ENCODE measurements around the gene MYO1D. TPM values are rescaled to one million over a fixed set of nuclear protein-coding genes. Genes with fewer than 3 reads are reported as not detected.

MYO1D gene
- total and polyA plus RNA-seq, 2 of the 13 experiments (the other 11 are each of a cell fraction or from before 2014, with no cell fraction given): 13.2 to 17.3 TPM

DNA sequence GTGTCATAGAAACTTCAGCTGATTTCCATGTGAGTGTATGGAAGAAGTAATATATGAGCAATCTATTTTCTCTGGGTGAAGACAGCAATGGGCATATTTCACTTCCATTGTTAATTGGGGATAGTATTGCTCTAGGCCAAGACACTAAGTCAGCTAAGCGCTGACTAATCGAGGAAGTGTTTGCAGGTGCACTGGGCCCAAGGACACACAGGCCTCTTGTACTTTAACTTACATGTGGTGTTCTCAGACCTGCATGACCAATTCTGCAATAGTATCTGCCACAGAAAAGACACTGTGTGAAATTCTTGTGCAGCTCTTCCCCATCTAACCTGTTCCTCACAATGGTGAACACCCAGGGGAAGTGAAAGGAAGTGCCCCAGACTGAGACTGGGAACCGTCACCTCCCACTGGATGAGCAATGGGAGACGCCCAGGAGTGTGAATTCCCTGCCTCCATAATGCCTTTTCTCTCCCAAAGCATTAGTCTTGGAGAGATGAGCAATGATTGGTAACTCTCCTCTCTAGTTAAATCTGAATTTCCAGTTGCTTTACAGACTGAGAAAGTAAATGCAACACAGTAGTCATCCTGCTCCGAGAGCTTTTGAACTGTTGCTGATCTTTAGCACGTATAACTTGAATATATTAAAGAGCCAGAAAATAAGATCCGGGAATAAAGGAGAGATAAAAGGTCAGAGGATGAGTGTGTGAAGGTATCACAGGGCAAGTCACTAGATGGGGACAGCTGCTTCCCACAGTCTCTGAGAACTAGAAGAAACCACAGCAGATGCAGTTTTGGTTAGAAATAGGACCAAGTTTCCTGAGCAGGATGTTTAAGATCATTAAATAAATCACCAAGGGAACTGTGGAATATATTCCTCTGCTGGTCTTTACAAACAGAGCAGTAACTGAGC is 307.5 kb downstream of the MYO1D start (continued):
- TF ChIP-seq, protein P1, sequence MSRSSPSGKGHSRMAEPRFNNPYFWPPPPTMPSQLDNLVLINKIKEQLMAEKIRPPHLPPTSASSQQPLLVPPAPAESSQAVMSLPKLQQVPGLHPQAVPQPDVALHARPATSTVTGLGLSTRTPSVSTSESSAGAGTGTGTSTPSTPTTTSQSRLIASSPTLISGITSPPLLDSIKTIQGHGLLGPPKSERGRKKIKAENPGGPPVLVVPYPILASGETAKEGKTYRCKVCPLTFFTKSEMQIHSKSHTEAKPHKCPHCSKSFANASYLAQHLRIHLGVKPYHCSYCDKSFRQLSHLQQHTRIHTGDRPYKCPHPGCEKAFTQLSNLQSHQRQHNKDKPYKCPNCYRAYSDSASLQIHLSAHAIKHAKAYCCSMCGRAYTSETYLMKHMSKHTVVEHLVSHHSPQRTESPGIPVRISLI (CRISPR knock-in tag; IDR thresholded peaks at IDR 0.05; ENCODE audit: borderline replicate concordance): no peak
- no peak for TF ChIP-seq SP1 (IDR thresholded peaks at IDR 0.05)
- TF ChIP-seq SP1 (CRISPR knock-in tag; IDR thresholded peaks at IDR 0.05): no peak
- TF ChIP-seq, protein P2, sequence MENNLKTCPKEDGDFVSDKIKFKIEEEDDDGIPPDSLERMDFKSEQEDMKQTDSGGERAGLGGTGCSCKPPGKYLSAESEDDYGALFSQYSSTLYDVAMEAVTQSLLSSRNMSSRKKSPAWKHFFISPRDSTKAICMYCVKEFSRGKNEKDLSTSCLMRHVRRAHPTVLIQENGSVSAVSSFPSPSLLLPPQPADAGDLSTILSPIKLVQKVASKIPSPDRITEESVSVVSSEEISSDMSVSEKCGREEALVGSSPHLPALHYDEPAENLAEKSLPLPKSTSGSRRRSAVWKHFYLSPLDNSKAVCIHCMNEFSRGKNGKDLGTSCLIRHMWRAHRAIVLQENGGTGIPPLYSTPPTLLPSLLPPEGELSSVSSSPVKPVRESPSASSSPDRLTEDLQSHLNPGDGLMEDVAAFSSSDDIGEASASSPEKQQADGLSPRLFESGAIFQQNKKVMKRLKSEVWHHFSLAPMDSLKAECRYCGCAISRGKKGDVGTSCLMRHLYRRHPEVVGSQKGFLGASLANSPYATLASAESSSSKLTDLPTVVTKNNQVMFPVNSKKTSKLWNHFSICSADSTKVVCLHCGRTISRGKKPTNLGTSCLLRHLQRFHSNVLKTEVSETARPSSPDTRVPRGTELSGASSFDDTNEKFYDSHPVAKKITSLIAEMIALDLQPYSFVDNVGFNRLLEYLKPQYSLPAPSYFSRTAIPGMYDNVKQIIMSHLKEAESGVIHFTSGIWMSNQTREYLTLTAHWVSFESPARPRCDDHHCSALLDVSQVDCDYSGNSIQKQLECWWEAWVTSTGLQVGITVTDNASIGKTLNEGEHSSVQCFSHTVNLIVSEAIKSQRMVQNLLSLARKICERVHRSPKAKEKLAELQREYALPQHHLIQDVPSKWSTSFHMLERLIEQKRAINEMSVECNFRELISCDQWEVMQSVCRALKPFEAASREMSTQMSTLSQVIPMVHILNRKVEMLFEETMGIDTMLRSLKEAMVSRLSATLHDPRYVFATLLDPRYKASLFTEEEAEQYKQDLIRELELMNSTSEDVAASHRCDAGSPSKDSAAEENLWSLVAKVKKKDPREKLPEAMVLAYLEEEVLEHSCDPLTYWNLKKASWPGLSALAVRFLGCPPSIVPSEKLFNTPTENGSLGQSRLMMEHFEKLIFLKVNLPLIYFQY (CRISPR knock-in tag; IDR thresholded peaks at IDR 0.05; ENCODE audit: borderline replicate concordance): no peak

DNA sequence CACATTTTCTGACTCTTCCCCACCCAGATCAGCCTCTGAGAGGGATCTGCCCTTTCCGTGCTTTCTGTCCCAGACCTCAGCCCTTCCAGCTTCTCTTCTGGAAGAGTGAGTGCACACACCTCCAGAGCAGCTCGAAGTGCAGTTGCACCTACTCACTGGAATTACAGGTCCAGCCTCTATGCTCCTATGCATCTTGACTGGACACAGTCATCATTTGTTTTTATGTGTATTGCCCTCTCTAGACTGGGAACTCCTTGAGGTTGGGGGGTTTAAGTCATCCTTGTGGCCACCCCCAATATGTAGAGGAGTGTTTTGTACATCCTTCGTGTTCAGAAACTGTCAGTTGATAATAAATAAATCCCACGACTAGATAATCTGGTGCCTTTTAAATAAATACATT is 308.2 kb downstream of the MYO1D start:
- FAIRE-seq (no peak), DNase-seq (ENCODE audit: low spot score) (no peak), ATAC-seq (no peak)
- Histone ChIP-seq H3K79me2 (ENCODE audit: insufficient read depth, low read length) (no peaks in the 10 kb centered on the region), H2AFZ (ENCODE audit: low read length) (no peak overlapping the region), H3K4me3 (replicated peaks in 1 of 3; ENCODE audit: insufficient read depth in 1 of 3, low read depth in 2 of 3, low read length in 3 of 3) (no peak overlapping the region), H3K27me3 (ENCODE audit: control insufficient read depth in 1 of 2, insufficient read depth in 2 of 2, low read length in 2 of 2) (no peaks in the 10 kb centered on the region), H3K36me3 (replicated peaks in 1 of 2; ENCODE audit: control insufficient read depth in 1 of 2, insufficient read depth in 2 of 2, low read length in 2 of 2) (no peaks in the 10 kb centered on the region), H3K9ac (ENCODE audit: insufficient read depth, low read depth, low read length) (no peak overlapping the region), H3K4me1 (ENCODE audit: insufficient read depth, low read length) (peaks cover 6% of the 10 kb centered on the region; the same call in 1 of the 2 replicates), H3K27ac (ENCODE audit: extremely low read length, insufficient read depth, low read length) (no peak overlapping the region), H3K9me3 (ENCODE audit: low read length) (no peaks in the 10 kb centered on the region), H4K20me1 (ENCODE audit: insufficient read depth, low read length) (no peaks in the 10 kb centered on the region), H3K4me2 (ENCODE audit: low read depth, low read length) (no peak overlapping the region)
- ChIA-PET POLR2A (no interaction called here), CTCF (ENCODE audit: low intra/inter-chr PET ratio, low total read pairs) (no interaction called here)
- BruUV-seq (replicated peaks): no TSS peak
- WGBS (ENCODE audit: low lambda C conversion rate): 64% methylated on average over 4 of the region's 4 CpGs
- in situ Hi-C loops (cut with HindIII; ENCODE audit: extremely low pct_ligation_motif_present, low pct_unique_long_range_greater_than_20kb): no loop called here
- intact Hi-C loops (cut with micrococcal nuclease; ENCODE audit: unreplicated experiment): no loop called here
- TF ChIP-seq, protein P3, sequence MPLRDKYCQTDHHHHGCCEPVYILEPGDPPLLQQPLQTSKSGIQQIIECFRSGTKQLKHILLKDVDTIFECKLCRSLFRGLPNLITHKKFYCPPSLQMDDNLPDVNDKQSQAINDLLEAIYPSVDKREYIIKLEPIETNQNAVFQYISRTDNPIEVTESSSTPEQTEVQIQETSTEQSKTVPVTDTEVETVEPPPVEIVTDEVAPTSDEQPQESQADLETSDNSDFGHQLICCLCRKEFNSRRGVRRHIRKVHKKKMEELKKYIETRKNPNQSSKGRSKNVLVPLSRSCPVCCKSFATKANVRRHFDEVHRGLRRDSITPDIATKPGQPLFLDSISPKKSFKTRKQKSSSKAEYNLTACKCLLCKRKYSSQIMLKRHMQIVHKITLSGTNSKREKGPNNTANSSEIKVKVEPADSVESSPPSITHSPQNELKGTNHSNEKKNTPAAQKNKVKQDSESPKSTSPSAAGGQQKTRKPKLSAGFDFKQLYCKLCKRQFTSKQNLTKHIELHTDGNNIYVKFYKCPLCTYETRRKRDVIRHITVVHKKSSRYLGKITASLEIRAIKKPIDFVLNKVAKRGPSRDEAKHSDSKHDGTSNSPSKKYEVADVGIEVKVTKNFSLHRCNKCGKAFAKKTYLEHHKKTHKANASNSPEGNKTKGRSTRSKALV (CRISPR knock-in tag; IDR thresholded peaks at IDR 0.05): no peak
- TF ChIP-seq HNRNPK (IDR thresholded peaks at IDR 0.05; ENCODE audit: low read depth, low read length, poor library complexity, severe bottlenecking): no peak
- no peak for TF ChIP-seq NFE2L2 (IDR thresholded peaks at IDR 0.05; ENCODE audit: low read length)
- TF ChIP-seq RAD21 (CRISPR knock-in tag; IDR thresholded peaks at IDR 0.05): no peak
- no peak for TF ChIP-seq YEATS4 (CRISPR knock-in tag; IDR thresholded peaks at IDR 0.05; ENCODE audit: borderline replicate concordance)
- TF ChIP-seq, protein P4, sequence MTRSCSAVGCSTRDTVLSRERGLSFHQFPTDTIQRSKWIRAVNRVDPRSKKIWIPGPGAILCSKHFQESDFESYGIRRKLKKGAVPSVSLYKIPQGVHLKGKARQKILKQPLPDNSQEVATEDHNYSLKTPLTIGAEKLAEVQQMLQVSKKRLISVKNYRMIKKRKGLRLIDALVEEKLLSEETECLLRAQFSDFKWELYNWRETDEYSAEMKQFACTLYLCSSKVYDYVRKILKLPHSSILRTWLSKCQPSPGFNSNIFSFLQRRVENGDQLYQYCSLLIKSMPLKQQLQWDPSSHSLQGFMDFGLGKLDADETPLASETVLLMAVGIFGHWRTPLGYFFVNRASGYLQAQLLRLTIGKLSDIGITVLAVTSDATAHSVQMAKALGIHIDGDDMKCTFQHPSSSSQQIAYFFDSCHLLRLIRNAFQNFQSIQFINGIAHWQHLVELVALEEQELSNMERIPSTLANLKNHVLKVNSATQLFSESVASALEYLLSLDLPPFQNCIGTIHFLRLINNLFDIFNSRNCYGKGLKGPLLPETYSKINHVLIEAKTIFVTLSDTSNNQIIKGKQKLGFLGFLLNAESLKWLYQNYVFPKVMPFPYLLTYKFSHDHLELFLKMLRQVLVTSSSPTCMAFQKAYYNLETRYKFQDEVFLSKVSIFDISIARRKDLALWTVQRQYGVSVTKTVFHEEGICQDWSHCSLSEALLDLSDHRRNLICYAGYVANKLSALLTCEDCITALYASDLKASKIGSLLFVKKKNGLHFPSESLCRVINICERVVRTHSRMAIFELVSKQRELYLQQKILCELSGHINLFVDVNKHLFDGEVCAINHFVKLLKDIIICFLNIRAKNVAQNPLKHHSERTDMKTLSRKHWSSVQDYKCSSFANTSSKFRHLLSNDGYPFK (CRISPR knock-in tag; IDR thresholded peaks at IDR 0.05; ENCODE audit: borderline replicate concordance): no peak
- no peak for TF ChIP-seq HMGA1 (CRISPR knock-in tag; conservative IDR thresholded peaks at IDR 0.05)
- TF ChIP-seq ELF1 (CRISPR knock-in tag; IDR thresholded peaks at IDR 0.05): no peak

Data from HepG2 (cell line).